Measurements from ENCODE around the gene DNM3. TPM values are rescaled to one million over a fixed set of nuclear protein-coding genes. Genes with fewer than 3 reads are reported as not detected.

The DNM3 gene
- total and polyA plus RNA-seq, 4 donors: 2.1 to 16.3 (median 5.6) TPM

GRCh38 chr1:172139196-172139595 is 297.9 kb downstream of the DNM3 start:
- no peaks in the 10 kb centered on the region for H3K27me3 ChIP-seq (ENCODE audit: control insufficient read depth in 3 of 3, insufficient read depth in 3 of 3, low read length in 2 of 3)
- H3K36me3 ChIP-seq (ENCODE audit: control insufficient read depth in 4 of 4, insufficient read depth in 4 of 4, low read length in 4 of 4): peaks cover 0 to 21% (median 4%) of the 10 kb centered on the region in 4 donors
- H3K9ac ChIP-seq (ENCODE audit: insufficient read depth in 1 of 2, low read length in 2 of 2): peak overlapping the region in 1 of 2 donors; percentile 84
- ATAC-seq (ENCODE audit: insufficient read depth, low FRiP score) (no peak), DNase-seq (peak in 2 of 3 donors; percentile 70 to 71)
- 85 to 89% methylated on average over 1 of the region's 1 CpG for WGBS, 2 donors
- H3K4me3 ChIP-seq: no peak overlapping the region
- TF ChIP-seq, protein P1, sequence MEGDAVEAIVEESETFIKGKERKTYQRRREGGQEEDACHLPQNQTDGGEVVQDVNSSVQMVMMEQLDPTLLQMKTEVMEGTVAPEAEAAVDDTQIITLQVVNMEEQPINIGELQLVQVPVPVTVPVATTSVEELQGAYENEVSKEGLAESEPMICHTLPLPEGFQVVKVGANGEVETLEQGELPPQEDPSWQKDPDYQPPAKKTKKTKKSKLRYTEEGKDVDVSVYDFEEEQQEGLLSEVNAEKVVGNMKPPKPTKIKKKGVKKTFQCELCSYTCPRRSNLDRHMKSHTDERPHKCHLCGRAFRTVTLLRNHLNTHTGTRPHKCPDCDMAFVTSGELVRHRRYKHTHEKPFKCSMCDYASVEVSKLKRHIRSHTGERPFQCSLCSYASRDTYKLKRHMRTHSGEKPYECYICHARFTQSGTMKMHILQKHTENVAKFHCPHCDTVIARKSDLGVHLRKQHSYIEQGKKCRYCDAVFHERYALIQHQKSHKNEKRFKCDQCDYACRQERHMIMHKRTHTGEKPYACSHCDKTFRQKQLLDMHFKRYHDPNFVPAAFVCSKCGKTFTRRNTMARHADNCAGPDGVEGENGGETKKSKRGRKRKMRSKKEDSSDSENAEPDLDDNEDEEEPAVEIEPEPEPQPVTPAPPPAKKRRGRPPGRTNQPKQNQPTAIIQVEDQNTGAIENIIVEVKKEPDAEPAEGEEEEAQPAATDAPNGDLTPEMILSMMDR (IDR thresholded peaks at IDR 0.05; ENCODE audit: control extremely low read depth, extremely low read depth): no peak
- H3K9me3 ChIP-seq (ENCODE audit: control insufficient read depth in 4 of 4, insufficient read depth in 3 of 4, low read length in 3 of 4): no peaks in the 10 kb centered on the region
- H3K4me1 ChIP-seq (ENCODE audit: control insufficient read depth in 5 of 5, insufficient read depth in 5 of 5, low read length in 5 of 5): peaks cover 0 to 36% (median 6%) of the 10 kb centered on the region in 5 donors
- peak overlapping the region in 1 of 2 donors; percentile 33 for H3K27ac ChIP-seq (ENCODE audit: low read depth in 1 of 2, low read length in 1 of 2)

DNA sequence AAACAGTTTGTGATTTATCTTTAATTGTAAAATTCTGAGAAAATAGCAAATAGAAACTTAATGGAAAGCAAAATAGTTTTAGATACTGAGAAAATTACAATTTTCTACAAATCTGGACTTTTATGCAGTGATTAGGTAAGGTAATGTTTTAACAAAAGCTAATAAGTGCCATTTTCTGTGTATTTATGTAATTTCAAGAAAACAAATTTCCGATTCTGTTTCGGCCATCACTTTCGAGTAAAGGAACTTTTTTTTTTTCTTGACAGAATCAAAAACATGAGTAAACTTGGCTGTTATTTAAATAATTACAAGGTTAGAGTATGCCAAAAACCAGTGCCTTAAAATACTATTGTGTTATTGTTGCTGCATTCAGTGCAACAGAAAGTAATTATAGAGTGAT is 298.8 kb downstream of the DNM3 start:
- no peak overlapping the region for H3K27ac ChIP-seq (ENCODE audit: low read depth in 1 of 2, low read length in 1 of 2)

GRCh38 chr1:172140591-172140990 is 299.3 kb downstream of the DNM3 start:
- Histone ChIP-seq H3K4me1 (ENCODE audit: control insufficient read depth in 5 of 5, insufficient read depth in 5 of 5, low read length in 5 of 5) (peaks cover 0 to 43% (median 9%) of the 10 kb centered on the region in 5 donors), H3K4me3 (no peak overlapping the region), H3K9ac (ENCODE audit: insufficient read depth in 1 of 2, low read length in 2 of 2) (peak overlapping the region in 1 of 2 donors; percentile 84), H3K27me3 (ENCODE audit: control insufficient read depth in 3 of 3, insufficient read depth in 3 of 3, low read length in 2 of 3) (no peaks in the 10 kb centered on the region), H3K9me3 (ENCODE audit: control insufficient read depth in 4 of 4, insufficient read depth in 3 of 4, low read length in 3 of 4) (no peaks in the 10 kb centered on the region), H3K36me3 (ENCODE audit: control insufficient read depth in 4 of 4, insufficient read depth in 4 of 4, low read length in 4 of 4) (peaks cover 0 to 25% (median 4%) of the 10 kb centered on the region in 4 donors), H3K27ac (ENCODE audit: low read depth in 1 of 2, low read length in 1 of 2) (no peak overlapping the region)
- ATAC-seq (ENCODE audit: insufficient read depth, low FRiP score): no peak
- TF ChIP-seq, protein P1 (IDR thresholded peaks at IDR 0.05; ENCODE audit: control extremely low read depth, extremely low read depth): no peak
- DNase-seq: peak in 2 of 3 donors; percentile 39 to 63

More for the DNA sequence above, 298.8 kb downstream of the DNM3 start:
- TF ChIP-seq, protein P1 (IDR thresholded peaks at IDR 0.05; ENCODE audit: control extremely low read depth, extremely low read depth): no peak
- Histone ChIP-seq H3K9ac (ENCODE audit: insufficient read depth in 1 of 2, low read length in 2 of 2) (peak overlapping the region; percentile 0 to 84), H3K4me3 (no peak overlapping the region), H3K9me3 (ENCODE audit: control insufficient read depth in 4 of 4, insufficient read depth in 3 of 4, low read length in 3 of 4) (no peaks in the 10 kb centered on the region), H3K4me1 (ENCODE audit: control insufficient read depth in 5 of 5, insufficient read depth in 5 of 5, low read length in 5 of 5) (peaks cover 0 to 39% (median 6%) of the 10 kb centered on the region in 5 donors), H3K36me3 (ENCODE audit: control insufficient read depth in 4 of 4, insufficient read depth in 4 of 4, low read length in 4 of 4) (peaks cover 0 to 25% (median 4%) of the 10 kb centered on the region in 4 donors), H3K27me3 (ENCODE audit: control insufficient read depth in 3 of 3, insufficient read depth in 3 of 3, low read length in 2 of 3) (no peaks in the 10 kb centered on the region)
- 82 to 93% methylated on average over 3 of the region's 3 CpGs for WGBS, 2 donors
- ATAC-seq (ENCODE audit: insufficient read depth, low FRiP score): no peak
- peak in 2 of 3 donors; percentile 47 to 69 for DNase-seq

Measured in lung (tissue), 12 donors.